Panc1 (cell line): ENCODE results near the gene ALG14. TPM values are rescaled to one million over a fixed set of nuclear protein-coding genes. Genes with fewer than 3 reads are reported as not detected.

Source experiments
- ATAC-seq: fragments of 200-7000 bp; cut with Tn5 transposase; 2 replicates; pipeline ENCODE4 v1.9.1; 2020; ENCODE audit warnings: mild to moderate bottlenecking, moderate library complexity
- BruUV-seq: library from RNA; stranded (reverse); fragments of 400-500 nt; replicated peaks from 2 replicates; lab custom pipeline; 2021; lab: Mats Ljungman, UMichigan
- CTCF ChIA-PET: fragments of 300-600 bp; sonication (Branson Sonifier 250); formaldehyde crosslinking; loops from one replicate; lab custom pipeline; 2022; ENCODE audit warnings: antibody characterized with exemption; lab: Charles Lee
- POLR2A ChIA-PET: fragments of 300-600 bp; sonication (Branson Sonifier 250); formaldehyde crosslinking; loops from one replicate; lab custom pipeline; 2022; ENCODE audit warnings: antibody characterized with exemption; lab: Charles Lee
- DNase-seq: peaks from one replicate; pipeline ENCODE4 v3.0.0-alpha.2; 2010; ENCODE audit warnings: low read depth, low spot score
- H3K27ac ChIP-seq: 2 replicates; pipeline ENCODE4 v1.5.1; 2011; ENCODE audit warnings: mild to moderate bottlenecking, low read length, inconsistent platforms
- H3K27me3 ChIP-seq: fragments of 200-500 bp; sonication (Bioruptor generic); 2 replicates; pipeline ENCODE4 v1.6.0; 2014; ENCODE audit warnings: low read length, inconsistent platforms; ENCODE audit not compliant: control insufficient read depth, insufficient read depth
- H3K36me3 ChIP-seq: fragments of 200-500 bp; sonication (Bioruptor generic); 2 replicates; pipeline ENCODE4 v1.5.1; 2014; ENCODE audit warnings: inconsistent platforms, mild to moderate bottlenecking, low read length, moderate library complexity; ENCODE audit not compliant: control insufficient read depth, insufficient read depth
- H3K4me1 ChIP-seq: 2 replicates; pipeline ENCODE4 v1.5.1; 2011; ENCODE audit warnings: inconsistent platforms, mild to moderate bottlenecking, low read length, moderate library complexity; ENCODE audit not compliant: control insufficient read depth, insufficient read depth
- H3K4me3 ChIP-seq, 2 experiments: 2 replicates each; pipeline ENCODE4 v1.5.1; 2011 to 2012; ENCODE audit warnings: low read depth in 2 of 2, low read length in 2 of 2, mild to moderate bottlenecking in 2 of 2, inconsistent platforms in 1 of 2, moderate library complexity in 1 of 2
- H3K9me3 ChIP-seq: fragments of 200-500 bp; sonication (Bioruptor generic); 2 replicates; pipeline ENCODE4 v1.5.1; 2014; ENCODE audit warnings: low read depth, mild to moderate bottlenecking, inconsistent platforms, low read length, moderate library complexity; ENCODE audit not compliant: control insufficient read depth, insufficient read depth
- CTCF ChIP-seq: fragments of 450-650 bp; IDR thresholded peaks from 2 replicates; pipeline ENCODE4 v1.5.1; 2017; ENCODE audit warnings: mild to moderate bottlenecking
- POLR2AphosphoS5 ChIP-seq: IDR thresholded peaks from 2 replicates; pipeline ENCODE4 v1.6.1; 2012; ENCODE audit warnings: mild to moderate bottlenecking, low read depth, low read length, moderate library complexity
- SIN3A ChIP-seq: IDR thresholded peaks from 2 replicates; pipeline ENCODE4 v1.6.1; 2012; ENCODE audit warnings: low read depth, mild to moderate bottlenecking, low read length, moderate library complexity, borderline replicate concordance; ENCODE audit not compliant: insufficient read depth
- TCF7L2 ChIP-seq: IDR thresholded peaks from 2 replicates; pipeline ENCODE4 v1.6.1; 2011; ENCODE audit warnings: mild to moderate bottlenecking, low read depth, low read length, inconsistent platforms
- in situ Hi-C: cut with HindIII; loops from 2 replicates; pipeline ENCODE4 v1.10.0; 2016; ENCODE audit warnings: low sequenced_read_pairs, low pct_unique_long_range_greater_than_20kb
- intact Hi-C: fragments of 100-400 bp; cut with micrococcal nuclease; formaldehyde crosslinking; loops from one replicate; pipeline ENCODE4 v1.10.0; 2022; ENCODE audit not compliant: unreplicated experiment
- total RNA-seq: library from RNA; stranded (reverse); gene quantifications from one replicate; pipeline ENCODE4 v1.2.1, GENCODE V29; 2021; ENCODE audit not compliant: unreplicated experiment
- TF ChIP-seq, protein P1 (sequence below), 2 experiments: IDR thresholded peaks; 2 replicates each; pipeline ENCODE4 v1.6.1; 2011 to 2012; ENCODE audit warnings: low read depth in 2 of 2, control low read depth in 1 of 2, low read length in 1 of 2, mild to moderate bottlenecking in 1 of 2, moderate library complexity in 1 of 2; ENCODE audit not compliant: insufficient read depth in 1 of 2

Gene ALG14
- total RNA-seq, 1 experiment from 2014 or later, result 4.1 TPM

- CTCF ChIA-PET, result no interaction called here
- POLR2A ChIA-PET, result no interaction called here
- Histone ChIP-seq H3K27me3 (no peaks in the 10 kb centered on the region), H3K27ac (no peak overlapping the region), H3K9me3 (no peaks in the 10 kb centered on the region), H3K4me1 (no peaks in the 10 kb centered on the region), H3K36me3 (no peaks in the 10 kb centered on the region), H3K4me3 (no peak overlapping the region)
- in situ Hi-C loops (no loop called here), intact Hi-C loops (no loop called here)
- BruUV-seq, result no TSS peak
- TF ChIP-seq TCF7L2, result no peak
- TF ChIP-seq SIN3A, result no peak
- no peak for TF ChIP-seq POLR2AphosphoS5
- TF ChIP-seq, protein P1, sequence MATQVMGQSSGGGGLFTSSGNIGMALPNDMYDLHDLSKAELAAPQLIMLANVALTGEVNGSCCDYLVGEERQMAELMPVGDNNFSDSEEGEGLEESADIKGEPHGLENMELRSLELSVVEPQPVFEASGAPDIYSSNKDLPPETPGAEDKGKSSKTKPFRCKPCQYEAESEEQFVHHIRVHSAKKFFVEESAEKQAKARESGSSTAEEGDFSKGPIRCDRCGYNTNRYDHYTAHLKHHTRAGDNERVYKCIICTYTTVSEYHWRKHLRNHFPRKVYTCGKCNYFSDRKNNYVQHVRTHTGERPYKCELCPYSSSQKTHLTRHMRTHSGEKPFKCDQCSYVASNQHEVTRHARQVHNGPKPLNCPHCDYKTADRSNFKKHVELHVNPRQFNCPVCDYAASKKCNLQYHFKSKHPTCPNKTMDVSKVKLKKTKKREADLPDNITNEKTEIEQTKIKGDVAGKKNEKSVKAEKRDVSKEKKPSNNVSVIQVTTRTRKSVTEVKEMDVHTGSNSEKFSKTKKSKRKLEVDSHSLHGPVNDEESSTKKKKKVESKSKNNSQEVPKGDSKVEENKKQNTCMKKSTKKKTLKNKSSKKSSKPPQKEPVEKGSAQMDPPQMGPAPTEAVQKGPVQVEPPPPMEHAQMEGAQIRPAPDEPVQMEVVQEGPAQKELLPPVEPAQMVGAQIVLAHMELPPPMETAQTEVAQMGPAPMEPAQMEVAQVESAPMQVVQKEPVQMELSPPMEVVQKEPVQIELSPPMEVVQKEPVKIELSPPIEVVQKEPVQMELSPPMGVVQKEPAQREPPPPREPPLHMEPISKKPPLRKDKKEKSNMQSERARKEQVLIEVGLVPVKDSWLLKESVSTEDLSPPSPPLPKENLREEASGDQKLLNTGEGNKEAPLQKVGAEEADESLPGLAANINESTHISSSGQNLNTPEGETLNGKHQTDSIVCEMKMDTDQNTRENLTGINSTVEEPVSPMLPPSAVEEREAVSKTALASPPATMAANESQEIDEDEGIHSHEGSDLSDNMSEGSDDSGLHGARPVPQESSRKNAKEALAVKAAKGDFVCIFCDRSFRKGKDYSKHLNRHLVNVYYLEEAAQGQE (IDR thresholded peaks at IDR 0.05; ENCODE audit: insufficient read depth in 1 of 2, low read depth in 2 of 2, low read length in 1 of 2), result no peak
- no peak for TF ChIP-seq CTCF
- DNase-seq, result no peak
- no peak for ATAC-seq
Measured at GRCh38 chr1:94970783-94971182, 102.0 kb downstream of the ALG14 start.

DNA sequence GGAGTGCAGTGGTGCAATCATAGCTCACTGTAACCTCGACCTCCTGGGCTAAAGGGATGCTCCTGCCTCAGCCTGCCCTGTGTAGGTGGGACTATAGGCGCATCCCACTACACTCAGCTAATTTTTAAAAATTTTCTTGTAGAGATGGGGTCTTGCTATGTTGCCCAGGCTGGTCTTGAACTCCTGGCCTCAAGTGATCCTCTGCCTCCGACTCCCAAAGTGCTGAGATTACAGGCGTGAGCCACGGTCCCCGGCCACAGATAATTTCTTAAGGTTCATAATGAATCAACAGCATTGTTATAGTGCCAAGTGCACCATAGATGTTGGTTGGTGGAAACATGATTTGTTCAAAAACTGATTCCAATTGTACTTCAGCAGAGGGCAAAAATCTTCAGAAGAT lies 103.6 kb downstream of the ALG14 start:
- Histone ChIP-seq H3K9me3 (no peaks in the 10 kb centered on the region), H3K4me3 (no peak overlapping the region), H3K4me1 (no peaks in the 10 kb centered on the region), H3K36me3 (no peaks in the 10 kb centered on the region), H3K27me3 (no peaks in the 10 kb centered on the region), H3K27ac (no peak overlapping the region)
- BruUV-seq, result no TSS peak
- TF ChIP-seq TCF7L2 (no peak), CTCF (no peak), POLR2AphosphoS5 (no peak)
- TF ChIP-seq, protein P1 (IDR thresholded peaks at IDR 0.05; ENCODE audit: insufficient read depth in 1 of 2, low read depth in 2 of 2, low read length in 1 of 2), result no peak
- intact Hi-C loops (no loop called here), in situ Hi-C loops (no loop called here)
- DNase-seq (no peak), ATAC-seq (no peak)
- ChIA-PET POLR2A (no interaction called here), CTCF (no interaction called here)
